Testis (tissue), 3 donors: Measurements from ENCODE around the gene FCRL5. TPM values are rescaled to one million over a fixed set of nuclear protein-coding genes. Genes with fewer than 3 reads are reported as not detected.
"Not testable (repeated sequence)": the region's sequence is repeated elsewhere in the genome, so short reads cannot be mapped to it uniquely, and the experiment has no call there.

Experiments
- DNase-seq: peaks from one replicate; pipeline ENCODE4 v3.0.0-alpha.2; 2019
- H3K27ac ChIP-seq, 2 donors: fragments of 200-600 bp; sonication (generic); one replicate each; pipeline ENCODE4 v1.5.1; 2019
- H3K27me3 ChIP-seq: fragments of 200-600 bp; sonication (generic); one replicate; pipeline ENCODE4 v1.5.1; 2019
- H3K36me3 ChIP-seq: fragments of 200-600 bp; sonication (generic); one replicate; pipeline ENCODE4 v1.5.1; 2017; ENCODE audit warnings: low read depth; ENCODE audit errors: missing control alignments
- H3K4me1 ChIP-seq: fragments of 200-600 bp; sonication (generic); one replicate; pipeline ENCODE4 v1.5.1; 2019
- H3K4me3 ChIP-seq, 2 donors: fragments of 200-600 bp; sonication (generic); one replicate each; pipeline ENCODE4 v1.5.1; 2017 to 2019
- H3K9me3 ChIP-seq: fragments of 200-600 bp; sonication (generic); one replicate; pipeline ENCODE4 v1.5.1; 2017
- CTCF ChIP-seq, 3 experiments: fragments of 450-650 bp in 2 of 3; fragments of 200-600 bp in 1 of 3; sonication (generic) in 1 of 3; IDR thresholded peaks; one replicate each; pipeline ENCODE4 v1.5.1; 2016 to 2019; ENCODE audit warnings: antibody characterized with exemption in 3 of 3, mild to moderate bottlenecking in 2 of 3, moderate library complexity in 1 of 3
- POLR2A ChIP-seq: fragments of 450-650 bp; IDR thresholded peaks from one replicate; pipeline ENCODE4 v1.6.1; 2017; ENCODE audit warnings: antibody characterized with exemption, mild to moderate bottlenecking, moderate library complexity
- WGBS, 2 donors: methylation state at CpG; one replicate each; pipeline ENCODE4 v1.1.5; 2018; 5-methylcytosine and 5-hydroxymethylcytosine counted together
- intact Hi-C: fragments of 100-400 bp; cut with DNase I; formaldehyde crosslinking; loops from one replicate; pipeline ENCODE4 v1.15.1; 2023; ENCODE audit warnings: low total_unique reads
- polyA plus RNA-seq: library from polyadenylated mRNA; stranded (reverse); fragments of 350-450 nt; fragmentation: Illumina TruSeq; extraction: RNeasy Lipid Tissue Mini Kit (QIAGEN cat#74804); gene quantifications from one replicate; pipeline ENCODE4 v1.2.3, GENCODE V29; 2014; ENCODE audit warnings: low read depth, low replicate concordance; ENCODE audit not compliant: insufficient read depth
- total RNA-seq, 2 donors: library from RNA; depleted of rRNA; stranded (reverse); fragments of >200 nt; gene quantifications; one replicate each; pipeline ENCODE4 v1.2.3, GENCODE V29; 2016

FCRL5 gene
- total and polyA plus RNA-seq, 3 donors from 2014 or later = 1.1 to 3.9 (median 1.6) TPM

DNA sequence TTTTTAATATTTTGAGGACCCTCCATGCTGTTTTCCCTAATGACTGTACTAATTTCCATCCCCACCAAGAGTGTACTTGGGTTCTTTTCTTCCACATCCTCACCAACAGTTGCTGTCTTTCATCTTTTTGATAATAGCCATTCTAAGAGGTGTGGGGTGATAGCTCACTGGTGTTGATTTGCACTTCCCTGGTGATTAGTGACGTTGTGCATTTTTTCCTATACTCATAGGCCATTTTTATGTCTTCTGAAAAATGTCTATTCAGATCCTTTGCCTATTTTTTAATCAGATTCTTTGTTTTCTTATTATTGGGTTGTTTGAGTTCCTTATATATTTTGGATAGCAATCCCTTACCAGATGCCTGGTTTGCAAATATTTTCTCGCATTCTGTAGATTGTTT is 64.2 kb downstream of the FCRL5 start:
- intact Hi-C loops = loop anchor here (10.0 kb wide), 1 partner anchor 113 kb away; no protein-coding TSS in a partner anchor
- DNase-seq = no peak
- Histone ChIP-seq H3K27ac (no peak overlapping the region), H3K9me3 (no peaks in the 10 kb centered on the region), H3K4me1 (no peaks in the 10 kb centered on the region), H3K27me3 (no peaks in the 10 kb centered on the region), H3K36me3 (no peaks in the 10 kb centered on the region), H3K4me3 (no peak overlapping the region)
- TF ChIP-seq POLR2A = no peak
- no peak for TF ChIP-seq CTCF (IDR thresholded peaks at IDR 0.05)
- 86 to 88% methylated on average over 2 of the region's 2 CpGs for WGBS, 2 donors

GRCh38 chr1:157487504-157487903 is 64.8 kb downstream of the FCRL5 start:
- Histone ChIP-seq H3K36me3 (no peaks in the 10 kb centered on the region), H3K4me1 (no peaks in the 10 kb centered on the region), H3K9me3 (no peaks in the 10 kb centered on the region), H3K27me3 (no peaks in the 10 kb centered on the region), H3K4me3 (no peak overlapping the region), H3K27ac (no peak overlapping the region)
- intact Hi-C loops = loop anchor here (10.0 kb wide), 1 partner anchor 113 kb away; no protein-coding TSS in a partner anchor
- 52 to 69% methylated on average over 1 of the region's 1 CpG for WGBS, 2 donors
- no peak for DNase-seq
- no peak for TF ChIP-seq CTCF (IDR thresholded peaks at IDR 0.05)
- no peak for TF ChIP-seq POLR2A

GRCh38 chr1:157487096-157487495 is 65.2 kb downstream of the FCRL5 start:
- DNase-seq = no peak
- intact Hi-C loops = loop anchor here (10.0 kb wide), 1 partner anchor 112 kb away; no protein-coding TSS in a partner anchor
- Histone ChIP-seq H3K36me3 (no peaks in the 10 kb centered on the region), H3K9me3 (no peaks in the 10 kb centered on the region), H3K4me1 (no peaks in the 10 kb centered on the region), H3K27me3 (no peaks in the 10 kb centered on the region), H3K4me3 (no peak overlapping the region), H3K27ac (no peak overlapping the region)
- TF ChIP-seq CTCF (IDR thresholded peaks at IDR 0.05) (no peak), POLR2A (no peak)
- WGBS, 2 donors = 29 to 37% methylated on average over 2 of the region's 2 CpGs

GRCh38 chr1:157486400-157486799 is 65.9 kb downstream of the FCRL5 start:
- H3K36me3 ChIP-seq, H3K4me1 ChIP-seq, H3K27ac ChIP-seq, H3K4me3 ChIP-seq, H3K27me3 ChIP-seq, H3K9me3 ChIP-seq, DNase-seq: not testable (repeated sequence)
- intact Hi-C loops = loop anchor here (10.0 kb wide), 1 partner anchor 112 kb away; no protein-coding TSS in a partner anchor
- WGBS, 2 donors = 94 to 96% methylated on average over 2 of the region's 2 CpGs

GRCh38 chr1:157485793-157486192 is 66.5 kb downstream of the FCRL5 start:
- Histone ChIP-seq H3K27me3 (no peaks in the 10 kb centered on the region), H3K4me3 (no peak overlapping the region), H3K36me3 (no peaks in the 10 kb centered on the region), H3K4me1 (no peaks in the 10 kb centered on the region), H3K27ac (no peak overlapping the region), H3K9me3 (no peaks in the 10 kb centered on the region)
- intact Hi-C loops = loop anchor here (10.0 kb wide), 1 partner anchor 111 kb away; no protein-coding TSS in a partner anchor
- DNase-seq = no peak
- WGBS, 2 donors = 75 to 89% methylated on average over 2 to 3 of the region's 3 CpGs
- TF ChIP-seq CTCF (IDR thresholded peaks at IDR 0.05) (no peak), POLR2A (no peak)
